ENCODE measurements around the gene IDI2.

DNA sequence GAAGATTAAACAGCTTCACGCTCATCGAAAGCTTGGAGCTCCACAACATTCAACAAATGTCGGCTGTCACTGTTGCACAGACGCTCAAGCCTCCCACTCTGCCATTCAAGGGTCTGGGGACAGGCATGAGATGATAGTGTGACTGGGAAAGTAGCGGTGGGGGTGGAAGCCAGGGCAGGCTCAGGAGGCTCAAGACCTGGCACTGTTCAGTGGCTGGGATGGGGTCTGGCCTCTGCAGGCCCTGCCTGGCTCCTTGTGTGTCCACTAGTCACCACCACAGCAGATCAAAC lies 50.9 kb downstream of the IDI2 start:
- TF ChIP-seq, protein P1, sequence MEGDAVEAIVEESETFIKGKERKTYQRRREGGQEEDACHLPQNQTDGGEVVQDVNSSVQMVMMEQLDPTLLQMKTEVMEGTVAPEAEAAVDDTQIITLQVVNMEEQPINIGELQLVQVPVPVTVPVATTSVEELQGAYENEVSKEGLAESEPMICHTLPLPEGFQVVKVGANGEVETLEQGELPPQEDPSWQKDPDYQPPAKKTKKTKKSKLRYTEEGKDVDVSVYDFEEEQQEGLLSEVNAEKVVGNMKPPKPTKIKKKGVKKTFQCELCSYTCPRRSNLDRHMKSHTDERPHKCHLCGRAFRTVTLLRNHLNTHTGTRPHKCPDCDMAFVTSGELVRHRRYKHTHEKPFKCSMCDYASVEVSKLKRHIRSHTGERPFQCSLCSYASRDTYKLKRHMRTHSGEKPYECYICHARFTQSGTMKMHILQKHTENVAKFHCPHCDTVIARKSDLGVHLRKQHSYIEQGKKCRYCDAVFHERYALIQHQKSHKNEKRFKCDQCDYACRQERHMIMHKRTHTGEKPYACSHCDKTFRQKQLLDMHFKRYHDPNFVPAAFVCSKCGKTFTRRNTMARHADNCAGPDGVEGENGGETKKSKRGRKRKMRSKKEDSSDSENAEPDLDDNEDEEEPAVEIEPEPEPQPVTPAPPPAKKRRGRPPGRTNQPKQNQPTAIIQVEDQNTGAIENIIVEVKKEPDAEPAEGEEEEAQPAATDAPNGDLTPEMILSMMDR (IDR thresholded peaks at IDR 0.05; ENCODE audit: low read depth, low read length): no peak
- no peak for TF ChIP-seq EZH2phosphoT487 (IDR thresholded peaks at IDR 0.05; ENCODE audit: low read depth)
